ENCODE results near the gene EFNA2.

EFNA2 gene

DNA sequence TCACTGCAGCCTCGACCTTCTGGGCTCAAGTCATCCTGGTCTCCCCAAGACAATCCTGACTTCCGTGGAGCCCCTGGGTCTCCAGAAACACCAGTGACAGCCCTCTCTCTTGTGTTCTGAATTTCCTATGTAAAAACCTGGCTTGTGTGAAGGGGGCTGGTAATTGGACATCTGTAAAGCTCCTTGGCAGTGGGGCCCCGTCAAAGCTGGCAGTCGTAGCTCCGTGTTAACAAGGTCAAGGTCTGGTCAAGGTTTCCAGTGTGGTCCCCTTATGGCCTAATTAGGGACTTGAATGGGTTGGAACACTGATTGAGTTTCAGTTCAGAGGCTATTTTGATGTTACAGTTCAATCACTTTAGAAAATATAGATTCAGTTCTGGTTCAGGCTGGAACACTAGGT lies 65.2 kb downstream of the EFNA2 start:
- DNase-seq = no peak
